ENCODE results near the gene CEBPE. TPM values are rescaled to one million over a fixed set of nuclear protein-coding genes. Genes with fewer than 3 reads are reported as not detected.
A peak's percentile ranks its signal among the peaks of the same experiment; 100 is the strongest.

Gene CEBPE
- polyA plus RNA-seq, 3 donors = 0.08 to 0.21 (median 0.19) TPM

DNA sequence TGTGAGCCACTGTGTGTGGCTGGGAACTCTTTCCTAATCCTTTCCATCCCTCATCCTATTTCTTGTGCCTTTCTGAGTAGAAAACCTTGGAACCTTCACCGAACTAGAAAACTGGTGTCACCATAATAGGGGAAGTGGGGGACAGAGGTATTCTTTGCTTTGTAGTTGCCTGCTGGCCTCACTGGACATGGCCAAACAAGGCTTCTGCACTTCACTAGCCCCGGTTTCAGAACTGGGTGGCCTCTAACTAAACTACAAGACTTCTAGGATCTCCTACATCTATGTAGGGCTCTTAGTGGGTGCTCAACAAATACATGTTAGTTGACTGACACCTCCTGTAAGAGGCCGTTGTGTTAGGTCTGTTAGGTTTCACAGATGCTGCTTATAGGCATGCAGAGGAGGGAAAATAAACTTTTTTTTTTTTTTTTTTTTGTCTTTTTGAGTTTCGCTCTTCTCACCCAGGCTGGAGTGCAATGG, 13.7 kb downstream of the CEBPE start:
- DNase-seq (ENCODE audit: low read depth in 3 of 3, low spot score in 2 of 3) = no peak

DNA sequence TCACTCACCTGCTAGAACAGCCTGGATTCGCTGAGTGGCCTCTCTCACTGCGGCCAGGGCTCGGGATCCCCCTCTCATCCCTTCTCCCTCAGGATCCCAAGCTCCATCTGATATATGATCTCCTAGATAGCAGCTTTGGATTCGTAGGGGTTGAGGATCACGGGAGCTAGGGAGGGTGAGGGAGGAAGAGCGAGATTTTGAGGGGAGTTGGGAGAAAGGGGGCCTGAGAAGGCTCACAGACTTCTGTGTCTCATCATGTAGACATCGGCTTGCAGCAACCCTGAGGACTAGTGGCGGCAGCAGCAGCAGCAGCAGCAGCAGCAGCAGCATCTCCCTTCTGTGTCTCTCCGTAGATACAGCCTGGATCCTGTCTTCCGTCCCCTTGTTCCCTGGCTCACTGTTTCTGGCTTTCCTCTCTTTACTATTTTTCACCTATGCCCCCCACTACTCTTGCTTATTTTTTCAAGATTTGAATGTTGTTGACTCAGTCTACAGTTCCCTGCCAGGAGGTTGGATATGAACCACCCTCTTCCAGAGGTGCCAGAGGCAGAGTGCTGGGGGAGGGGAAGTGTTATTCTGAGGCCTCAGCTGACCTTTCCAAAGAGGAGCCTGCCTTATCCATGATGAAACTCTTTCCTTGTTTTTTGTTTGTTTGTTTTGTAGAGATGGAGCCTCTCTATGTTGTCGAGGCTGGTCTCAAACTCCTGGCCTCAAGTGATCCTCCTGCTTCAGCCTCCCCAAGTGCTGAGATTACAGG, 14.3 kb downstream of the CEBPE start, which contains the start of gene CIROP:
Gene CIROP (minus strand): TSS at position 399 of the 757 bp plus-strand sequence. CDS start 69 bp downstream, at position 330.
- no peak for DNase-seq (ENCODE audit: low read depth in 3 of 3, low spot score in 2 of 3)

DNA sequence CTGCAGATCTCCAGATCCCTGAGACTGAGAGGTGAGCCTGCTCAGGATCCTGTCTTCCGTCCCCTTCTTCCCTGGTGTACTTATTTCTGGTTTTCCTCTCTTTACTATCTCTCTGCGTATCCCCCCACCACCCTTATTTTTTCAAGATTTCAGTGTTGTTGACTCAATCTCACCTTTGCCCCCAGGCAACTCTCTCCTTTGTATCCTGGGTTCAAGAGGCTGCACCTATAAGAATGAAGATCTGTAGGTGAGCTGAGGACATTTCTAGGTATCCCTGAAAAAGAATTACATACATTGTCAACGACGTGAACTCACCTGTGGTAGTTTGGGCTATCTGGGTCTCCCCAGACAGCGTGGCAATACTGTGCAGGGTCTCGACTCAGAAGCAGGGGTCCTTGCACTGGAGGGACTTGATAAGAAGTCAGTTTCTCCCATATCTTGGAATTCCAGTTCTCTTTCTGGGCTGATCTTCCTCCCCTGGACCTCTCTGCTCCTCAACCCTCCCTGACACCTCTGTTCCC, 14.9 kb downstream of the CEBPE start:
- DNase-seq (ENCODE audit: low read depth in 3 of 3, low spot score in 2 of 3) = no peak

DNA sequence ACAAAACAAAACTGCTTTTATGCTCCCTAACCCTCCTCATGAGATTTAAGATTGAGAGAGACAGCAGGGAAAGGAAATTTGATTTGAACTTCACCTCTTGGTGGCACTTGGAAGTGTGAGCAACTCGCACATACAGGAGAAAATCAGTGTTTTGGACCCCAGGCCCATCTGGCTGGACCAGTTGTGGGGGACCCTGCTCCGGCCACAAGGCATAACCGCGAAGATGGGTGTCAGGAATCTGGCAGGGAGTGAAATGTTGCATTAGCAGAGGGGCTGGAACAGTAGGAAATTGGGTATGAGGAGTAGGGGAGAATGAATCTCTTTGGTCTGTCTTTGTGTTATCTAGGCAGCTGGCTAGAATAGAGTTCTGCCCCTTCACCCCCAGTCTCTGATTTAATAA, 15.5 kb downstream of the CEBPE start:
- no peak for DNase-seq (ENCODE audit: low read depth in 3 of 3, low spot score in 2 of 3)

DNA sequence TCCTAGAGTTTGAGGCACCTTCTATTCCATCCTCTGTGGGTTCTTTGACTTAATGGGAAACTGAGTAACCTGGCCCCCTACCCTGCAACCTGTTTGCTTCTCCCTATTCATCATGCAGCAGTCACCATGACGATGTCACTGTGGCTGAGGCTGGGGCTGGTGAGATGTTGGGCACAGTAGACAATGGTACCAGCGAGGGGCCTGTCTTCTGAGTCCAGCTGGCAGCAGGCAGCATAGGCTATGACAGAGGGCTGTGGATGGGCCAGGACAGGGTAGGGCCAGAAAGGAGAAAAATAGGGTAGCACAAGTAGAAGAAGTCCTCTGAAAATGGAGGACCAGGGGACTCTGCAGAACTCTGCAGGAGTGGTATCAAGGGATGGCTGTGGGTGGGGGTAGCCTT, 16.3 kb downstream of the CEBPE start:
- DNase-seq (ENCODE audit: low read depth in 3 of 3, low spot score in 2 of 3) = no peak

DNA sequence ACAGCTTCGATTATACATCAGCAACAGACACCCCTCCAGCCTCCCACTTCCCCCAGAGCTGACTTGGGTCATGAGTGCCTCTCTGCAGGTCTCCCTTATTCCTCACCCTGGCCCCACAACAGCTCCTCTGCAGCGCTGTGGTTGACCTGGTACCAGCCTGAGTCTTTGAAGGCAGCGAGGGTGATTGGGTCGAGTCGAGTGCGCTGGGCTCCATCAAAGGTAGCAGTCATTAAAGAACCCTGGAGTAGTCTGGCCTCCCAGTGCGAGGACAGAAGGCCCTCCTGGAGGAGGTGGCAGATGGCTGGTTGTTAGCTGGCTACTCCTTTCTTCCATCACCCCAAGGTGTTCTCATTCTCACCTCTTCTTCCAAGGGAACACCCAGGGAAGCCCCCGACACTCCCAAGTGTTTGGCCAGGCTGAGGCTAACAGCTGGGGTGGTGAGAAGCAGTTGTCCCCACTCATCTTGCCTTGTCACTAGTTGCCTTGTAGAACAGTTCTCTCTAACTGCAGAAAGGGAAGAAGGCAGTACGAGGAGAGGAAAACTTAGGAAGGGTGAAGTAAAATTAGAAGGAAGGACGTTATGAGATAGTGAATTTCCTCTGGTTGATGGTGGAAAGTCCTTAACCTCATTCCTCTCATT, 16.9 kb downstream of the CEBPE start:
- no peak for DNase-seq (ENCODE audit: low read depth in 3 of 3, low spot score in 2 of 3)

DNA sequence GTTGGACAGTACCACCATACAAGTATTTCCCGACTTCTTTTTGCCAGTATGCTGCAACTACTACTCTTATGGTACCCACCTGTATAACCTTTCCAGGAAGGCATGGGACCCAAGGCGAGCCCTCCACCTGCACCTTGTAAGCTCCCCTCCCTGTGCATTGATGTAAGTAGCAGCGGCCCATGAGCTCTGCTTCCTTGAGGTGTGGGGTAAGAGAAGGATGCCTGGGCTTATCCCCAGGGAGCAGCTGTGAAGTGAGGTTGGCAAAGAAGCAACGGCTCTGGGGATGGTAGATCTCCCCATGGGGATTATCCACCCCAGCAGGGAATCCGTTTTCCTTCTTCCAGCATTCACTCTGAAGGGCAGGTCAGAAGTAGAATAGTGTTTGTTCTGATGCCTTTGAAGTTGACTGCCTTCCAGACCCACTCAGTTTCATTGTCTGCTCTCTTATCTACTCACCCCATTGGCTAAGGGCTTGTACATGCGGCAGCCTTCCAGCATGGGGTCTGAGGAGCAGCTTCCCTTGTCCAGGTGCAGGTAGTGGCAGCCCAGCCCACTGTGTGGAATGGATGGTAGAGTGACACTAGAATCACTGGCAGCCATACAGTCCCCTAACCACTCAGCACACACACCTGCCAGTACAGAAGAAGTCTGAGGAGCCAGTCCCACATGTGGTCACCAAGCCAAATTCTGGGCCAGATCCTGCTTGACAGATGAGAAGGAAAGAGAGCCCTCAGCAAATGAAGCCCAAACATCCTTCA, 17.7 kb downstream of the CEBPE start:
- no peak for DNase-seq (ENCODE audit: low read depth in 3 of 3, low spot score in 2 of 3)

DNA sequence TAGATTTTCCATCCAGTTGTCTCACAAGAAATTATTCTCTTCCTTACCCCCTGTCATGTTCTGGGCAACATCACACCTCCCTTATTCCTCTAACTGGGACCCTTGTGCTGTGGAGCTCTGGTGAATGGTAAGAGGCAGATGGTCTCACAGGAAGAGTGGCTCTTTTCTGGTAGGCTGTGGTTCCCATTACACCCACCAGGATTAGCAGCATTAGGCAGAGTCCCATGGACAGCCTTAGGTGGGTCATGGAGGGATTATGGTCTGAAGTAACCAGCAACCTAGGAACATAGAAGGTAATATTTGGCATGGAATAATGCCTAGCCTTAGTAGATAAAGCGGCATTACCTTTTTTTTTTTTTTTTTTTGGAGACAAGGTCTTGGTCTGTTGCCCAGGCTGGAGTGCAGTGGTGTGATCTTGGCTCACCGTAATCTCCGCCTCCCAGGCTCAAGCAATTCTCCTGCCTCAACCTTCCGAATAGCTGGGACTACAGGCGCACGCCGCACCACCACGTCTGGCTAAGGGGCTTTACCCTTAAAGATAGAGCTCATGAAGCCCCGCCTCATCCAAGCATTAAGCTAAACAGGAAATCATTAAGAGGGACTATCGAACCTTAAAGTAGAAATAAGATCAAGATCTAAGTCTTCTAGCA, 19.7 kb downstream of the CEBPE start:
- DNase-seq (ENCODE audit: low read depth in 3 of 3, low spot score in 2 of 3) = no peak

DNA sequence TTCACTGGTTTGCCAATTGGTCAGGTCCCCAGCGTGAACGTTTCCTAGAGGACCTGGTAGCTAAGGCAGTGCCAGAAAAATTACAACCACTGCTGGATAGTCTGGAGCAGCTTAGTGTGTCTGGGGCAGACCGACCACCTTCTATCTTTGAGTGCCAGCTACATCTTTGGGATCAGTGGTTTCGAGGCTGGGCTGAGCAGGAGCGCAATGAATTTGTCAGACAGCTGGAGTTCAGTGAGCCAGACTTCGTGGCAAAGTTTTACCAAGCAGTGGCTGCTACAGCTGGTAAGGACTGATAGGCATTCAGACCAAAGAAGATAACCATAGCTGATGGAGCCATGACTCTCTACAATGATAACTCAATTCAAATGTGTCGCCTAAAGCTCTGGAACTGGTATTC, 21.3 kb downstream of the CEBPE start:
- DNase-seq (ENCODE audit: low read depth in 3 of 3, low spot score in 2 of 3) = no peak

DNA sequence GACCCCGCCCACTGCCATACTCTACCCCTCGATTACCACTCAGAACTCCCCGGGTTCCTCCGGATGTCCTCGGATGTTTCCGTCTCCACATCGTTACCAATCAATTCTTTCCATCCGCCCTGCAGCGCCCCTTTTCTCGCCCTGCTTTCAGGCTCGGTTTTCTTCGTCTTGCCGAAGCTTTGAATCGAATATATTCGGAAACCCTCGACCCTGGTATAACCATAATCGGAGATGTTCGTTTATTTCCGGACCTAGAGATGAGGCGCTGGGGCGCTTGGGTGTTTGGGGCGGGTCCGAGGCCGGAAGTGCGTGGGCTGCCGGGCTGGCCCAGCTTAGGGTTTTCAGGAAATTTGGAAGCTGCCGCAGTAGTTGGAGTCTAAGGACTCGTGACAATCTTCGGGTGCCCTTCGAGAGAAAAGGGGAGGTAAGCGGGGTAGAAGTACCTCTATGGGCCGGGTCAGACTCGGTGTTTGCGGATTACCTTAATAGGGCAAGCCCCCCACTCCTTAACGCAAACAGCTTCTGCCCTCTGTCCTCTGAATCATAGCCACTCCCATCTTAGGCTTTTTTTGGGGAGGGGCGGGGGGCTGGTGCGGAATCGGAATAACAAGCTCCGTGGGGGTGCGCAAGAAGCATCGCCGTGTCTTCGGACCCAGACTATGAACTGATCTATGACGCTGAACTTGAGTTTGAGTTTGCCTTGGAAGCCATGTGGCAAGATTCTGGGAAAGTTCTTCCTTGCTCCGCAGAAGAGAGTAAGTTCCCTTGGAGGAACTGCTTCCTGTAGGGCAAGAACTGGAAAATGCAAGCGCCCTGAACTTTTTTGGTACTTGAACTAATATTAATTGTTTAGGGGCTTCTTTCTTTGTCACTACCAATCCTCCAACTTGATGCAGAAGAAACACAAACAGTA, 23.6 kb downstream of the CEBPE start, which contains the start of gene C14orf119:
Gene C14orf119 (plus strand): TSS at position 310 of the 913 bp plus-strand sequence. CDS start 2,154 bp downstream, outside the sequence.
- DNase-seq (ENCODE audit: low read depth in 3 of 3, low spot score in 2 of 3) = peak; percentile 99 to 100 (median 99)

DNA sequence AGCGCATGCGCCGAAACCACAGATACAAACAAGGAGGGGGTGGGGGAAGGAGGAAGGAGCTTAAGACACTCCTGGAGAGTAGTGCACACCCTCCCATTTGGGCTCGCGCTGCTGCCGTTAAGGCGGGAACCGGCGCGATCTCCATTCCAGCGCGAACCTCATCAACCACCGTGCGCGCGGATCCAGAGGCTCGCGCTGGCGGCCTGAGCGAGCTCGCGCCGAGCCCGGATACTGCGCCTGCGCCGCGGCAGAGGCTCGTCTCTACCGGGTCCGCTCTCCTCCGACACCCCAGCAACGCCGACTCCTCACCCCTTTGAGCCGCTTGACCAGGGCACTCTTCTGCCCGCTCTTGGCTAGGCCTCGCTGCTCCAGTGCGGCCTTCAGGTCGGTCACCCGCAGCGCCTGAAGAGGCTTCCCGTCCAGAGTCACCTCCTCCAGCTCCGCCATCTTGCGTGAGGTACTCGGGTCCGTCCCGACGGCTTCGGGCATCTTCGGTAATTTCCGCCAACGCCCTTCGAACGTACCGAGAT, 24.3 kb downstream of the CEBPE start, which contains the start of gene ACIN1:
Gene ACIN1 (minus strand): TSS at position 471 of the 530 bp plus-strand sequence. CDS start 24 bp downstream, at position 447.
- peak; percentile 80 to 84 (median 81) for DNase-seq (ENCODE audit: low read depth in 3 of 3, low spot score in 2 of 3)

DNA sequence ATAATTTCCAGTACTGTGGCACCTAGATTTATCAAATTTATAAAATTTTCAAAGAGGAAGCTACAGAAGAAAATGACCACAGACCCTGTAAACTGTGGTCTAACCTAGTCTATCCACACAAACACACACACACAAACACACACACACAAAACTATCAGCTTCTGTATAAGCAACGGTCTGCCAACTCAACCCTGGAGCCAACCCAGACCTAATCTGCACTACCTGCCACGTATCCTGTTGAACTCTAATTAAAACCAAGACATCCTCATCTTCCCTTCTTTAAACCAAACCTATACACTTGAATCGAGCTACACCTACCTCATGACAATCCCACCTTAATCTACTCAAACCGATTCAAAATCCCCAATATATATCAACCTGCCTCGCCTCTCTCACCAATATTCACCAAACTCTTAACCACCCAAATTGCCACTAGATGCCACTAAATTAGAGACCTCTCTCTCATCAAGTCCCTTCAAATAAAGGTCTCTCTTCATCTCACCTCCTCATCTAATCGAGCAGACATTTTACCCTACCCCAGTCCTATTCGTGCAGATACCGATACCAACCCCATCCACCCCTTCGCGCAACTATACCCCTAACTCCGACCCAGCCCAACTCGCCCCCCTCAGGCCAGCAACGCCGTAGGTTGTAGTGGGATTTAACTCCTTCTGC, 24.9 kb downstream of the CEBPE start:
- DNase-seq (ENCODE audit: low read depth in 3 of 3, low spot score in 2 of 3) = no peak

DNA sequence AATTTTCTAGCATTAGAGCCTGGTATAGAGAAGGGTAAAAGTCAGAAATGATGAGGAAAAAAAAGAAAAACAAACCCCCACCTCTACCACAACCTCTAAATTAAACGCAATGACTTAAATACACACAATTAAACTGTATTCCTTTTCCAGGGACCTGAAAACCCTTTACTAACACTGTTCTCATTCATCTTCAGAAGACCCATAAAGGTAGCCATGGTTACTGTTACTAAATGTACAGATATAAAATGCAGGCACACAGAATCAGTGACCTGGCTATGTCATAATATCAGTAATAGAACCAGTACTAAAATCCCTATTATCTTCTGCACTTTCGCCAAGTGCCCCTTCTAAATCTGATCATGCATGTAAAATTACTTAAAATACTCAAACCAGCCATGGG, 25.5 kb downstream of the CEBPE start:
- DNase-seq (ENCODE audit: low read depth in 3 of 3, low spot score in 2 of 3) = no peak

DNA sequence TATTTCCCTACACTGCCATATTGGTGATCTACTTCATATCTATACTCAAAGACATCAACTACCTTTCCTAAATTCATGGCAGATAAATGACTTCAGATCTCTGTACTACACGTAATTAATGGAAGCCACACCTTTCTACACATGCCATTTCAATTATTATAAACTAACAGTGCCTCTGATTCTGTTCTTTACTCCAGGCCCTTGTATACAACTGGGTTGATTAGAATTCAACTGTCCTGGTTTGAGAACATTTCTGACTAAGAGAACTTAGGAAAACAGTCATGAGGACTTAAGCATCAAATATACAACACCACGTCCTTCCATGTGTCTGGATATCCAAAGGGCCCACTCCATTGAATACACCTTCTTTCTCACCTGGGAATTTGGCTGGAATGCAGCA, 26.0 kb downstream of the CEBPE start:
- DNase-seq (ENCODE audit: low read depth in 3 of 3, low spot score in 2 of 3) = no peak

DNA sequence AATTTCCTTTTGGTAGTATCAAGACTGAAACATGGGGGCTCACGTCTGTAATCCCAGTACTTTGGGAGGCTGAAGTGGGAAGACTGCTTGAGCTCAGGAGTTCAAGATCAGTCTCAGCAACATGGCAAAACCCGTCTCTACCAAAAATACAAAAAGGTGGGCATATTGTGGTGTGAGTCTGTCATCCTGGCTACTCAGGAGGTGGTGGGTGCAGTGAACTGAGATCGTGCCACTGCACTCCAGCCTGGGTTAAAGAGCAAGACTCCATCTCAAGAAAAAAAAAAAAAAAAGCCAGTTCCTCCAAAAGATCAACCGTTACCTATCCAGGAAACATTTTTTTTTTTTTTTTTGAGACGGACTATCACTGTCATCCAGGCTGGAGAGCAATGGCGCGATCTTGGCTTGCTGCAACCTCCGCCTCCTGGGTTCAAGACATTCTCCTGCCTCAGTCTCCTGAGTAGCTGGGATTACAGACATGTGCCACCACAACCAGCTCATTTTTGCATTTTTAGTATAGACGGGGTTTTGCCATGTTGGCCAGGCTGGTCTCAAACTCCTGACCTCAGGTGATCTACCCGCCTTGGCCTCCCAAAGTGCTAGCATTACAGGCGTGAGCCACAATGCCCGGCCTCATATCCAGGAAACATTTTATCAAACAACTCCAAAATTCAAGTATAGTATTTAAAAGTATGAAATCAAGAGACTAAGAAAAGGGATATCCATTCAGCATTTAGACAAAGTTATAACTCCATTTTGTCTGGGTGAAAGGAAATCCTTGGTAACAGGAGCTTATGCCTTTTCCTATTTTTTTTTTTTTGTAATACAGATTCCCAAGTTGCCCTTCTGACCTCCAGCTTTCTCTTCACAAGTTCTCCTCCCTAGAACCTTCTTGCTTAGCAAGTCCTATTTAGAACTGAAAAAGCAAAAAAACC, 27.5 kb downstream of the CEBPE start:
- DNase-seq (ENCODE audit: low read depth in 3 of 3, low spot score in 2 of 3) = no peak

DNA sequence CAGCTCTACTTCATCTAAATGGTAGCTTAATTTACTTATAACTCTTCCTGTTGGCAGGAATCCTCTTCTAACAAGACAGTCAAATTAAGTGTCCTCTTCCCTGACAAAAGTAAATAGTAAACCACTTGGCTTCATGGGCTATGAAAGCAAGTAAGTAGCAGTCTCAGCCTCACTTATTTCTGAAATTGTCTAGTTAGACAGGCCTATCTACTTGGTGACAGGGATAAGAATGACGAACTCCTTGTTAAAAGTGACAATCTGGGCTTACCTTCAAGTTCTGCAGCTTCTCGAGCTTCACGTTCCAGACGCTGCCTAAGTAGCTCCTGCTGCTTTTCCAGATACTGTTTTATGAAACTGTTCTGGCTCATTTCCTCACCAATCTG, 28.8 kb downstream of the CEBPE start:
- no peak for DNase-seq (ENCODE audit: low read depth in 3 of 3, low spot score in 2 of 3)

DNA sequence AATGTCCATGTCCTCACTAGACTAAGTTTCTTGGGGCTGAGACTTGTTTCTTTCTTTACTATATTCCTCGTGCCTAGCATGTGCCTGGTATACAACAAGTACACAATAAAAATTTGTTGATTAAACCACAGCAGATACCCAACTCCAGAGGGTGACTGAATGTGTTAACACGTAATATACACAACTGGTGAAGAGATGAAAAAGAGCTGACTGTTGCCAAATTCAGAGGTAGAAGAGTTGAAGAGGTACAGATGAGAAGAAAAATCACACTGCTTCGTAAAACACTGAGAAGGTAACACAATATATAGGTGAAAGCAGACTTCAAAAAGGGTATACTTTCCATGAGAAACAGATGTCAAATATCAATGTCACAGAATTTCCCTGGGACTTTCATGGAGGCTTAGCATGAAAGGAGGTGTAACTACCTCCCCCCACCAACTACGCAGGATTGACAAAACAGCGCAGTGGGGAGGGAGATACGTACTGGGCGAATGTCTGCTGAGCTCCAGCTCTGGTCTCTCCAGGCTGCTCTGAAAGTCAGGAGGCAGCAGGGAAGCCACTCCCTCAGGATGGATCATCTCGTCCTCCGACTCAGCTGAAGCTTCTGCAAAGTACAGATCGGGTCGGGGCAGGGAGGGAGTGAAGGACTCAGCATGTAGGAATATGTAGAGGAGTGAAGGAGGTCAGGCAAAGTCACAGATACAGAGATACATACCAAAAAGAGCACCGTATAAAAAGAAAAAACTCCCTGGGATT, 29.4 kb downstream of the CEBPE start:
- DNase-seq (ENCODE audit: low read depth in 3 of 3, low spot score in 2 of 3) = no peak

Measured in right renal cortex interstitium (tissue), 3 donors.